SKM-1 treated with dmso at 0.1 percent for 144 hours (cell line): ENCODE data around the gene TTN.
"Not testable (repeated sequence)": the region's sequence is repeated elsewhere in the genome, so short reads cannot be mapped to it uniquely, and the experiment has no call there.

ENCODE experiments used
- DNase-seq: peaks from one replicate; lab custom pipeline; 2025; ENCODE audit not compliant: unreplicated experiment; lab: John Stamatoyannopoulos, UW

TTN gene

GRCh38 chr2:178542161-178542560, 265.1 kb downstream of the TTN start:
- no peak for DNase-seq

DNA sequence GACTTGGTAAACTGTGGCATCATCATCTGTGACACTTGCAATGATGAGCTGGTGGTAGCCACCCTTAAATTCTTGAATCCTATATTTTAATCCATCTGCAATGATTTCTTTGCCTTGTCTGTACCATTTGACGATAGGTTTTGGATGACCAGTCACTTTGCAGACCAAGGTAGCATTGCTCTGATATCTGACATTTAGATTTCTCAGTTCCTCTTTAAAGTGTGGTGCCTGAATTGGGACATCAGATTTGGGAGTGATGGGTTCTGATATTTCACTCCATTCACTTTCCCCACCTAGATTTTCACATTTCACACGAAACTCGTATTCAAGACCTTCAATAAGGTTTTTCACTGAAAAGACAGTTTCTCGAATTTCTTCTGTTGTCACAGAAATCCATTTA, 271.2 kb downstream of the TTN start:
- no peak for DNase-seq

DNA sequence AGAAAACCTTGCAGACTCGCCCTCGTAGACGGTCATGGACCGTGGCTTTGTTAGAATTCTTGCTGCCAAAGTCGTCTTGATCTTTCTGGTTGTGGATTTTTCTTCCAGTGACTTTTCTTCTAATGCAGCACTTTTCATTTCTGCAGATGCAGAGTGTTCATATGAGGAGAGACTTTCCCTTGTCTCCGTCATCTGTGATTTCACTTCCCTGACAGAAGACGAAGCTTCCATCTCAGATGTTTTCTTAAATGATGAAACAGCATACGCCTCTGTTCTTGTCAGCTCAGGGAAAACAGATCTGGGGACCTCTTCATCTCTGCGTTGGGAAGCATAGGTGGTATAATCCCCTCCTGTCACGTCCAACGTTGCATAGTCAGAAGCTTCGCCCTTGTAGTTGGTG, 276.1 kb downstream of the TTN start:
- no peak for DNase-seq

GRCh38 chr2:178530625-178531142, 276.5 kb downstream of the TTN start:
- peak; percentile 86 for DNase-seq

DNA sequence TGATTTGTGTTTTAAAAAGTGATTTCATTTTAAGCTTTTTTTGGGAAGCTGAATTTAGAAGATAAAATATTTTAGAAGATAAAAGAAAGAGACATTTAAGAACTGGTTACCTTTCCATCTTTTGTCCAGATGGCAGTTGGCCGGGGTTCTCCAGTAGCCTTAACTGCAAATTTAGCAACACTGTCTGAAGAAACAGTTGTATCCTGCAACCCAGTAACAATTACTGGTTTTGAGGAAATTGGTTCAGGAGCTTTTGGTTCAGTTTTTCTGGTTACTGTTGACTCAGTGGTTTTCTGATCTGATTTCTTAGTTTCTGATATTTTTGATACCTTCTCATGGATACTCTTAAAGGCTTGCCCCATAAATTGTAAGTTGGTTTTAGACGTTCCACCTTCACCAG, 277.1 kb downstream of the TTN start:
- peak; percentile 84 for DNase-seq

GRCh38 chr2:178529194-178529593, 278.0 kb downstream of the TTN start:
- no peak for DNase-seq

DNA sequence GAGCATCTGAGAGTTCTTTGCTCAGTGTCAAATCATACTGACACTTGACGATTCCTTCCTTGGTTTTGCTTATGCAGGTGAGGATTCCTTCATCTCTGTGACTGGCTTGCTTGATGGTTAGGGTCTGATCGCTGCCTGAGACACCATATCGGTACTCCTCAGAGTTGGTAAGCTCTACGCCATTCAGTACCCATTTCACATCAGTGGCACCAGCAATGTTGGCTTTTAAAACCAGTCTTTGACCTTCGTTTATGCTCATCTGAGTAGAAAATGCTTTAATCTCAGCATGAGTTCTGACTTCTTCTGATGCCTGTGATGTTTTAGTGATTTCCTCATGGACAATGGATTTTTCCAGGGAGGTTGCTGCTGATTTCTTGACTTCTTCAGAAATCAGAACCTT, 278.6 kb downstream of the TTN start:
- no peak for DNase-seq

- no peak for DNase-seq
Measured at GRCh38 chr2:178527592-178527991, 279.6 kb downstream of the TTN start.

GRCh38 chr2:178526256-178526655, 281.0 kb downstream of the TTN start:
- no peak for DNase-seq

DNA sequence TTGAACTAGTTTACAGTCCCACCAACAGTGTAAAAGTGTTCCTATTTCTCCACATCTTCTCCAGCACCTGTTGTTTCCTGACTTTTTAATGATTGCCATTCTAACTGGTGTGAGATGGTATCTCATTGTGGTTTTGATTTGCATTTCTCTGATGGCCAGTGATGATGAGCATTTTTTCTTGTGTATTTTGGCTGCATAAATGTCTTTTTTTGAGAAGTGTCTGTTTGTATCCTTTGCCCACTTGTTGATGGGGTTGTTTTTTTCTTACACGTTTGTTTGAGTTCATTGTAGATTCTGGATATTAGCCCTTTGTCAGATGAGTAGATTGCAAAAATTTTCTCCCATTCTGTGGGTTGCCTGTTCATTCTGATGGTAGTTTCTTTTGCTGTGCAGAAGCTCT, 281.8 kb downstream of the TTN start:
- not testable (repeated sequence) for DNase-seq

GRCh38 chr2:178525010-178525409, 282.2 kb downstream of the TTN start:
- DNase-seq = not testable (repeated sequence)

DNA sequence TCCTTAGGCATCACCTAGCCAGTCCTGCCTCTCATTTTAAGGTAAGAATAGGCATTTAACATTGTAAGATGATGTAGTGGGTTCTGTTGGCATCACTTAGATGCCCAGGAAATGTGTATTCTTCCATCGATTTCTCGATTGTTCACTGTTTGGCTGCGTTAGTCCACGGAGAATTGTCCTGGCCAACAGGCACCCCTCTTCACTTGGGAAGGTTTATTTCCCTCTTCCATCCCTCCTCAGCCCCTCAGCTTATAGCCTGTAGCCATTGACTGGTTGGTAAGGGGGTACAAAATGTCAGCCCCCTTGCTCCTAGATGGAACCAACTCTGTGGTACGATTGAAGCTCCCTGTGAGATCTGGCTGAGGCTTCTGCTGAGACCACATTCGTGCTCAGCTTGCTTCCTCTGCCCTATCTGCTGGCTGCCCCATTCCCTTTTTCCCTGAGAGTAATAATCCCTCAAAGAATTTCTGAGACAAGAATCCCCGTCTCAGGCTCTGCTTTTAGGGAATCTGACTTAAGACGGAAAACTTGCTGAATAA, 283.6 kb downstream of the TTN start:
- no peak for DNase-seq

DNA sequence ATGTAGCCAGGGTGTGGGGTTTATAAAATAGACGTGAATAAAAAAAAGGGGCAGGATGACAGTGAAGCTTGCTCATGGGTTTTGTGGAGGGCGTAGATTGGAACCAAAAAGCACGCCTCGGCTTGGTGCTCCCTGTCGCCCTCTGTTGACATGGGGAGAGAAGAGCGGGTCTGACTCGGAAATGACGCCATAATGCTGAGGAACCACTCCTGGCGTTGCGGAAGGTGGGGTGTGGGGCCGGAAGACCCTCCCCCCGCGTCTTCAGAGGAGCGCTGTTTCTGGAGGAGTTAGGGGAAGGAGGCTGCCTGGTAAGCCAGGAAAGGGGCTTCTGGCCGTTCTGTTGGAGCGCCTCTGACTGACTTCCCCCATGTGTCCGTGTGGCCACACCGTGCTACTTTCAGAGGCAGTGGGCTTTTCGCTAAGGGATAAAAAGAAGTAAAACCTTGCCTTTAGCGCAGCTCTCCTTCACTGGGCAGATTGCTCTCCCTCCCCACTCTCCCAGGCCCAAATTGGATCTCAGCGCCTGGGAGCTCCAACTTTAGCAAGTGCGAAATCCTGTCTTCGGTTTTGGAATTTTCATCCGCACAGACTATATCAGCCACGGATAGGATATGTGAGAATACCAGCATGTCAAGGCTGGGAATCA, 284.1 kb downstream of the TTN start:
- DNase-seq = peak; percentile 83

- no peak for DNase-seq
Measured at GRCh38 chr2:178521304-178522150, 285.7 kb downstream of the TTN start.

DNA sequence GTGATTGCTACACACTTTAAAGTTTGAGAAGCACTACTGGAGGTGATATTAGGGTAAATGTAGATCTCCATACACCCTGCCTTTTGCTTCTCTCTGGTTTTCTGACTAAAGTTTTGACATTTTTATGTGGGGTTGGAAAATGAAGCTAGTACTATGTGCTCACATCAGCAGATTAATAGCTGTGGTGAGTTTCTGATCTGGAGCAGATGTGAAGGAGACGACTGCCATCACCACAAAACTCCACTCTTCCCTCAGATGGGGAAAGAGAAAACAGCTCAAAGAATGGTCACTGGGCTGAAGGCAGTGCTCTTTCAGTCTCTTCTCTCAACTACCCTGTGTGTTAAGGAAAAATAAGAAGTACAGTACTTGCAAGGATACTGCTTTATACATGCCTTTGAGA, 289.7 kb downstream of the TTN start:
- no peak for DNase-seq

GRCh38 chr2:178514664-178515063, 292.6 kb downstream of the TTN start:
- no peak for DNase-seq

GRCh38 chr2:178513876-178514275, 293.3 kb downstream of the TTN start:
- DNase-seq = no peak

GRCh38 chr2:178512484-178512883, 294.7 kb downstream of the TTN start:
- DNase-seq = no peak

DNA sequence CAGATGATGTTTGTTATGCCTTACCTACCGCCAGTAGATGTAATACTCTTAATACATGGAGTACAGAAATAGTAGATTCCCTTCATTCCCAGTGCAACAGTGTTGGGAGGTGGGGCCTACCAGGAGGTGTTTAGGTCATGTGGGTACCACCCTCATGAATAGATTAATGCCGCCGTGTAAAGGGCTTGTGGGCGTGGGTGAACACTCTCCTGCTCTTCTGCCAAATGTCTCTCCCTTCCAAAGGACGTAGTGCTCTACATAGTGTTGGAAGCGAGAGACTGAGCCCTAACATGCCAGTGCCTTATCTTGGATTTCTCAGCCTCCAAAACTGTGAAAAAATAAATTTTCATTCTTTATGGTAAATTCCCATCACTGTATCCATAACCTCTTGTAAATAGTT, 296.8 kb downstream of the TTN start:
- DNase-seq = no peak

DNA sequence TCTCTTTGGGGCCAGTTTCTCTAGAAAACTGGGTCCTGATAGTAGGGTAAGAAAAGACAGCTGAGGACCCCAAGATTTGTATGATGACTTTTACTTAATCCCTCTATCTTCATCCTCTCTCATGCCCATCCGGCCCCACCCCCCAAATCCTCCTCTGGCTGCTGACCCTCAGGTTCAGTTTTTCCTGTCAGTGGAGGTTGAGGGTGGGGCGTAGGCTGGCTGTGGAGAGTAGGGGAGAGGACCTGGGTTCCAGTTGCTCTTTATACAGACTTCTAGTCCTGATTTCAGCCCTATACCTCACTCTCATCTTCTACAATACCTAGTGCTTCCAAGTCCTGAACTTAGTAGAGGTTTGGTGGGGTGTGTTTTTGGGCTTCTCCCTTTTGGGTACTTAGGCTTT, 298.6 kb downstream of the TTN start:
- DNase-seq = no peak

GRCh38 chr2:178506949-178507348, 300.3 kb downstream of the TTN start:
- DNase-seq = no peak

DNA sequence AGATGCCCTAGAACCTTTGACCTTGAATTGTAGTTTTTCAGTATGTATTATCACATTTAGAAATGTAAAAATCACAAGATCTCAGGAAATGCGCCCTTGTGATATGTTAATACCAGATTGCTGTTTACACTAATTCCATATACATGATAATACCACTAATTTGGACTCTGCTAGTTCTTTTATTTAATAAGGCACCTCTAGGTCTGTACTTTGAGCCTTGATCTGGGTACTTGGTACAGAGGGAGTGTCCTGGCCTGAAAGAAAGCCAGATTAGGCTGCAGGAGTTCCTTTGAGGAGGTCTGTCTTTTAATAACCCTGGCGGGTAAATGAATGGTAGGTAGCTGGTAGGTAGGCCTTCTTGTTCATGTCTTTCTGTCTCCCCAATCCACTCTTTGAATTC, 300.7 kb downstream of the TTN start:
- no peak for DNase-seq
